Ascending aorta (tissue), 2 donors: ENCODE data around the gene FOXN3. TPM values are rescaled to one million over a fixed set of nuclear protein-coding genes. Genes with fewer than 3 reads are reported as not detected.

Source experiments
- DNase-seq, 2 donors: peaks; one replicate each; pipeline ENCODE4 v3.0.0-alpha.2; 2019; ENCODE audit warnings: low spot score in 2 of 2
- H3K27ac ChIP-seq, 2 donors: fragments of 200-600 bp; sonication (generic); one replicate each; pipeline ENCODE4 v1.5.1; 2016 to 2017; ENCODE audit warnings: mild to moderate bottlenecking in 1 of 2
- H3K27me3 ChIP-seq: fragments of 200-600 bp; sonication (generic); one replicate; pipeline ENCODE4 v1.5.1; 2017
- H3K36me3 ChIP-seq, 2 donors: fragments of 200-600 bp; sonication (generic); one replicate each; pipeline ENCODE4 v1.5.1; 2016
- H3K4me1 ChIP-seq, 2 donors: fragments of 200-600 bp; sonication (generic); one replicate each; pipeline ENCODE4 v1.5.1; 2016 to 2017; ENCODE audit warnings: mild to moderate bottlenecking in 1 of 2
- H3K4me3 ChIP-seq, 2 donors: fragments of 200-600 bp; sonication (generic); one replicate each; pipeline ENCODE4 v1.5.1; 2016 to 2017; ENCODE audit warnings: mild to moderate bottlenecking in 1 of 2
- H3K9me3 ChIP-seq, 2 donors: fragments of 200-600 bp; sonication (generic); one replicate each; pipeline ENCODE4 v1.5.1; 2016
- CTCF ChIP-seq, 3 experiments: fragments of 200-600 bp in 2 of 3; fragments of 450-650 bp in 1 of 3; sonication (generic) in 2 of 3; IDR thresholded peaks; one replicate each; pipeline ENCODE4 v1.5.1; 2016 to 2019; ENCODE audit warnings: antibody characterized with exemption in 3 of 3, mild to moderate bottlenecking in 1 of 3, moderate library complexity in 1 of 3
- intact Hi-C: fragments of 100-400 bp; cut with DNase I; formaldehyde crosslinking; loops from one replicate; pipeline ENCODE4 v1.15.1; 2023
- total RNA-seq: library from RNA; depleted of rRNA; stranded (reverse); fragments of >200 nt; gene quantifications from one replicate; pipeline ENCODE4 v1.1.0, GENCODE V29; 2016

FOXN3 gene
- total RNA-seq, 1 donor from 2014 or later: 96.3 TPM

GRCh38 chr14:89382487-89382886 lies 34.5 kb downstream of the FOXN3 start:
- H3K4me1 ChIP-seq: peaks cover 0 to 29% of the 10 kb centered on the region in 2 donors
- H3K27ac ChIP-seq: no peak overlapping the region
- DNase-seq: no peak
- intact Hi-C loops: no loop called here
- H3K4me3 ChIP-seq: no peak overlapping the region
- TF ChIP-seq CTCF (IDR thresholded peaks at IDR 0.05): no peak
- H3K9me3 ChIP-seq: no peaks in the 10 kb centered on the region
- H3K36me3 ChIP-seq: no peaks in the 10 kb centered on the region
- H3K27me3 ChIP-seq: no peaks in the 10 kb centered on the region

DNA sequence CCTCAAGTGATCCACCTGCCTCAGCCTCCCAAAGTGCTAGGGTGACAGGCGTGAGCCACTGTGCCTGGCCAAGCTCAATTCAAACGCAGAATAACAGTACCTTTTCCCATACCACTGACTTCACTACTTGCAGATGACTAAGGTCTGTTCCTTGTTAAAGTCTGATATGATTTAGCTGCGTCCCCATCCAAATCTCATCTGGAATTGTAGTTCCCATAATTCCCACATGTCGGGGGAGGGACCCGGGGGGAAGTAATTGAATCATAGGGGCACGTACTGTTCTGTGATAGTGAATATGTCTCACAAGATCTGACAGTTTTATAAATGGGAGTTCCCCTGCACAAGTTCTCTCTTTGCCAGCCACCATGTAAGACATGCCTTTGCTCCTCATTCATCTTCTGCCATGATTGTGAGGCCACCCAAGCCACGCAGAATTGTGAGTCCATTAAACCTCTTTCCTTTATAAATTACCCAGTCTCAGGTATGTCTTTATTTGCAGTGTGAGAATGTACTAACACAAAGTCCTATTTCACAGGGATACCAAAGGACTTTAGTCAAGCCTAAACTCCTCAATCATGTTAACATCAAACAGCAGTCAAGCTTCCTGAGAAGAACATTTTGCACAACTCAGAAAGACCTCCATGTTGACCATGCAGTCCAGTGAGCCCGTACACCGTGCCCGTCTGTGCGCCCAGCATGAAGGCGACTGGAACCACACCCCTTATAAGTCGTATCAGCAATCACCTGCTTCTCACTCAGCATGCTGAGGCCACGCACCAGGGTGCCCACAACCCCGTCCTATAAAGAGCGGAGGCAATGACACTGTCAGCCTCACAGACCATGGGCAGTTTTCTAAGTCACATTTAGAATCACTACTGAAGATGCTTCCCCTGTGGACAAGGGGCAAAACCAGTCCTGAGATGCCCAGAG lies 36.9 kb downstream of the FOXN3 start:
- Histone ChIP-seq H3K36me3 (no peaks in the 10 kb centered on the region), H3K4me3 (no peak overlapping the region), H3K9me3 (no peaks in the 10 kb centered on the region), H3K4me1 (peaks cover 0 to 21% of the 10 kb centered on the region in 2 donors), H3K27me3 (no peaks in the 10 kb centered on the region), H3K27ac (no peak overlapping the region)
- peak in 1 of 2 donors; percentile 48 for DNase-seq
- intact Hi-C loops: no loop called here
- no peak for TF ChIP-seq CTCF (IDR thresholded peaks at IDR 0.05)

GRCh38 chr14:89379006-89379405 lies 38.0 kb downstream of the FOXN3 start:
- H3K27ac ChIP-seq: peak overlapping the region; percentile 52 to 54
- H3K9me3 ChIP-seq: no peaks in the 10 kb centered on the region
- no peak for TF ChIP-seq CTCF (IDR thresholded peaks at IDR 0.05)
- intact Hi-C loops: no loop called here
- peak in 1 of 2 donors; percentile 67 for DNase-seq
- no peaks in the 10 kb centered on the region for H3K36me3 ChIP-seq
- no peak overlapping the region for H3K4me3 ChIP-seq
- H3K4me1 ChIP-seq: peaks cover 0 to 21% of the 10 kb centered on the region in 2 donors
- H3K27me3 ChIP-seq: no peaks in the 10 kb centered on the region

DNA sequence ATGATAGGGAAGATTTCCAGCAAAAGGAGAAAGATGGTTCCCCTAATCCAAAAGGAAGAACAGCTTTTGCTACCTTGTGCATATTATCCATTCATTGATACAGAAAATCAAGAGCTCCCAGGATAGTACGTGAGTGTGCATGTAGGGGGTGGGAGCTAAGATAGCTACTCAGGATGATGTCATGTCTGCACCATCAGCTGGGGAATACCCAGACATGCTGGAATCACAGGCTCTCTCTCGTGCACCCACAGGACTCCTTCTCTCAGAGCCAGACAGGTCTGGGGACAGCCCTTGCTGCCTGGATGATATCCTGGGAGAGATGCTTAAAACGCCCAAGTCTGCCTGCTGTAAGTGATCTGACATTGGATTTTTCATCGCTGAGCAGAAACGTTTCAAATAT lies 38.9 kb downstream of the FOXN3 start:
- Histone ChIP-seq H3K4me1 (peaks cover 0 to 25% of the 10 kb centered on the region in 2 donors), H3K27ac (no peak overlapping the region), H3K4me3 (no peak overlapping the region), H3K9me3 (no peaks in the 10 kb centered on the region), H3K27me3 (no peaks in the 10 kb centered on the region), H3K36me3 (no peaks in the 10 kb centered on the region)
- peak in 1 of 2 donors; percentile 54 for DNase-seq
- intact Hi-C loops: no loop called here
- no peak for TF ChIP-seq CTCF (IDR thresholded peaks at IDR 0.05)

- Histone ChIP-seq H3K27ac (no peak overlapping the region), H3K4me3 (no peak overlapping the region), H3K27me3 (no peaks in the 10 kb centered on the region), H3K36me3 (no peaks in the 10 kb centered on the region), H3K4me1 (peaks cover 0 to 29% of the 10 kb centered on the region in 2 donors), H3K9me3 (no peaks in the 10 kb centered on the region)
- intact Hi-C loops: no loop called here
- no peak for TF ChIP-seq CTCF (IDR thresholded peaks at IDR 0.05)
- DNase-seq: peak in 1 of 2 donors; percentile 7
Observed at GRCh38 chr14:89377544-89377943, 39.5 kb downstream of the FOXN3 start.
